ENCODE data around the gene SERPINA9.

GRCh38 chr14:94466706-94467370, 9.2 kb downstream of the SERPINA9 start:
- TF ChIP-seq POLR2AphosphoS5 (IDR thresholded peaks at IDR 0.05; ENCODE audit: low read depth, low read length) (no peak), EZH2 (IDR thresholded peaks at IDR 0.05; ENCODE audit: low read depth, low read length, severe bottlenecking) (no peak), POLR2A (IDR thresholded peaks at IDR 0.05; ENCODE audit: control extremely low read depth in 1 of 2, low read depth in 2 of 2, low read length in 2 of 2) (no peak)

Measured in H1 (cell line).